GM12892 (cell line): ENCODE results near the gene ATG101.

Experiments
- DNase-seq: peaks from one replicate; pipeline ENCODE4 v3.0.0; 2011; ENCODE audit not compliant: insufficient read length
- FAIRE-seq: peaks from 2 replicates; lab custom pipeline; 2011; peaks lifted over from hg19 to GRCh38; lab: Jason Lieb, UNC
- POLR2A ChIP-seq: IDR thresholded peaks from 2 replicates; pipeline ENCODE4 v1.6.1; 2011; ENCODE audit warnings: low read depth, low read length, control low read depth
- POLR2AphosphoS5 ChIP-seq: IDR thresholded peaks from 2 replicates; pipeline ENCODE4 v1.6.1; 2011; ENCODE audit warnings: low read depth, low read length, control low read depth
- TAF1 ChIP-seq: IDR thresholded peaks from 2 replicates; pipeline ENCODE4 v1.6.1; 2011; ENCODE audit warnings: low read depth, mild to moderate bottlenecking, control low read depth, low read length, borderline replicate concordance

The ATG101 gene

DNA sequence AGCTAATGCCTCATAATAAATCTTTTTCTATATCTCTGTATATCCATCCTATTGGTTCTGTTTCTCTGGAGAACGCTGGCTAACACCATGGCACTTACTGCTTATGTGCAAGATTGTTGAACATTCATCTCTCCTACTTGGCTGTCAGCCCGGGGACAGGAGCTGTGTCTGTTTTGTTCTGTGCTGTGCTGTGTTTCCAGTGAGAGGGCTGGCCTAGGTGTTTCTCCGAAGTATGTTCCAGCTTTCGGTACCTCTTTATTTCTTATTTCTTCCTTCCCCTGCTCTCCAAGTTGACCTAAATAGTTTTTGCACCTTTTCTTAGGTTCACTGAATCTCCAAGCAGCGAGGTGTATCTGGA, 37.4 kb upstream of the ATG101 start:
- FAIRE-seq, result no peak
- TF ChIP-seq TAF1 (no peak), POLR2A (no peak), POLR2AphosphoS5 (no peak)
- DNase-seq, result no peak

DNA sequence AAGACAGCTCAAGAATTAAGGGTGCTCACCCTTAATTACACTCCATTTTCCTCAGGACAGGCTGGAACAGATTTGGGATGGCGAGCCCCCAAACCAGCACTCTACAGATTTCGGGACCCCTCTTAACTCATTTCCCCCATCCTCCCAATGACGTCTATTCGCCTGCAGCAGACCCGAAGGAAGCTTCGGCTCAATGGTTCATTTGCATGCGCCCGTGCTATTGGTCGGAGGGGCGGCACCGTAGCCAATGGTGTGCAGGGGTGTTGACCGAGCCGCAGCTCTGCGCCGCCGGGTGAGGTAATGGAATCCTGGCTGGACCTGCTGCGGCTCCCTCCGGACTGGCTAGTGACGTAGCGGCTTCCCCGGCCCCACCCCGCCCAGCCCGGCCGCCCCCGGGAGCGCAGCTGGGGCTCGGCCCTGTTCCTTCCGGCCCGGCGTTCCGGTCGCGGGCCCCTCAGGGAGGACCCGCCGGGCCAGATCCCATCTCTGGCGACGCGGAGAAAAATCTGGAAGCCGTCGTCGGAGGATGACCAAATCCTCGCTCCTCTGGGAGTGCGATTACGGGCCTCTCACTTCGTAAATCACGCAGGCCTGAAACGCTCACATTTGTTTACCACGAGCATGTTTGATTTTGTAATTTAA, 36.9 kb upstream of the ATG101 start:
- FAIRE-seq (peak; percentile 94), DNase-seq (peak; percentile 97)
- TF ChIP-seq POLR2A (0 out of 2 replicates have a peak, but pooled peaks have one; percentile 26), POLR2AphosphoS5 (no peak)

DNA sequence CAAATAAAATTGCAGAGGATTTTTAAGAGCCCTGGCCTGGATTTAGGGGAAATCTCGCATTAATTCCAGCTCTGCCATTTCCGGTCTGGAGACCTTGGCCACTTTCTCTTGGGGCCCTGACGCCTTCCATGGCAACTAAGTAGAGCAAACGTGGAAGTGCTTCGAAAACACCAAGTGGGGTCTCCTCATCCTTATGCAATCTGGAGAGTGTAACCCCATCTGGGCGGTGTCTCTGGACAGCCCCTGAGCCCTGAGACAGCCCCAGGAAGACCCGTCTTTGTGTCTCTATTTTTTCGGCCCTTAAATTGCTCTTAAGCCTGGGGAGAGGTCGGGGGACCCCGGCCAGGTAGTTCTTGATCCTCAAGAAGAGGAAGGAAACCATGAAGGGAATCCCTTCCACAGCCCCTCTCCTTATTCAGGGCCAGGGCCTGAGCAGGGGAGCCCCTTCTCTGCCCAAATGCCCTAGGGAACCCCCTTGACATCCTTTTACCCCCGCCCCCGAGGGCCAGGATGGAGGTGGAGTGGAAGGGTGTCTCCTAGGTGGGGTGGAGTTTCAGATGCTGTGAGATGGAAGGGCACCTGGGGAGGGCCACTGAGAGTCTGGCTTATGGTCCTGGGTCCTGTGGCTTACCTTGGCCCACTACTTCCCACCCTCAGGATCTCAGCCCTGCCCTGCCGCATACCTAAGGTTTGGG, 36.2 kb upstream of the ATG101 start:
- no peak for FAIRE-seq
- no peak for DNase-seq
- no peak for TF ChIP-seq POLR2A
- TF ChIP-seq POLR2AphosphoS5, result no peak
- no peak for TF ChIP-seq TAF1

DNA sequence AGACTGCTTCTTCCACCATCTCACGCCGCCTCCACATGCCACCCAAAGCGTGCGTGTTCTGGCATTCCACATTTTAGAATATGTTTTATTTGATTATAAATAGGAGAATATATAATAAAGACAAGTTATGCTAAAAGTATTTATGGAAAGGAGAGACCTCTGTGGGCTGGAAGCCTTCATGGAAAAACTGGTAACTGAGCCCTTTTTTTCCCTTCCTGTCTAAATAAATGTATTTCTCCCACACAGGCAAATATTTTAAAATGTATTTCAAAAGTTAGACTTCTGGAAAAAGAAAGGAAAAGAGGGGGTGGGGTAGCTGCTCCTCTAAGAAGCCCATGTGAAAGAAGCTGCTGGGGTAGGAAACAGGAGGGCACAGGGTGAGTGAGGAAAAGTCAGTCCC, 34.6 kb upstream of the ATG101 start:
- FAIRE-seq (no peak), DNase-seq (no peak)
- TF ChIP-seq TAF1 (no peak), POLR2AphosphoS5 (no peak), POLR2A (no peak)

DNA sequence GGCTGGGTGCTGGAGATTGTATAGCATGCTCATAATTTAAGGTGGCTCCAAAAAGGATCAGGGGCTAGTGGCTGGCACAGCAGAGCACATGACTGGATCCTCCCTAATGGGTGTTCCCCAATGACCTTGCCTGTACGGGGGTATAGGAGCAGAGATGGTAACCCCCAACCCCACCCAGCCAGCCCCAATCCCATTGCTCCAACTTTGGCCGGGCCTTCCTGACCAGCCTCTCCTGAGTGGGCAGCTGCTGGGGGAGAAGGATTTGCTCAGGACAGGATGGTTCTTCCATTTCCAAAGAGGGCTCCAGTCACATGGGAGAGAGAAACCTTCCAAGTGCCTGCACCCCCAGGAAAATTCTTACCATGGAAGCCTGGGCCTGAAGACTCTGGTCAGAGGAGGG, 33.9 kb upstream of the ATG101 start:
- FAIRE-seq (no peak), DNase-seq (no peak)
- TF ChIP-seq POLR2AphosphoS5 (no peak), TAF1 (no peak), POLR2A (no peak)

DNA sequence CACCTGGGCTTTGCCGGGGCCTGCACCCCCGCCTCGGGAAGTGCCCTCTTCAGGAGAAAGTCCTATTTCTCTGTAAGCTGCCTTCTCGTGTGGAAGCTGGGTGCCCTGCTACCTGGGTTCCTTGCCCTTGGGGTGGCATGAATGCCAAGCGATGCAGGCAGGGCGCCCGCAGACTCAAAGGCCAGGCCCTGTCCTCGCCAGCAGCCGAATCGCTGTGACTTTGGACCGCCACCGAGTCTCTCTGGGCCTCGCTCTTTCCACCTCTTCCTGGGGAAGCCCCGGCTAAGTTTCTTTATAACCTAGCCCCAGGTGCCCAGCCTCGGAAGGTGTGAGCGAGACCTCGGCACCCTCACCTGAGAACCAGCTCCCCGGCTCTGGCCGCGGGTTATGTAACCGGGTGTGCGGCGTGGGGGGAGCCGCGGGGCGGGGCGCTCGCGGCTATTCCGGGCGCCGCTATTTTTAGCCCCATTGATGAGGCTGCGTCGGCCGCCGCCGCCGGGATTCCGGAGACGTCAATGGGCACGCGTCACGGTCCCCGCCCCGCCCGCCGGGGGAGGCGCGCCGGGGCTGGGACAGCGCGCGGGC, 33.1 kb upstream of the ATG101 start:
- no peak for TF ChIP-seq POLR2A
- TF ChIP-seq POLR2AphosphoS5, result no peak
- TF ChIP-seq TAF1, result no peak
- FAIRE-seq (peak; percentile 58), DNase-seq (peak; percentile 54)

DNA sequence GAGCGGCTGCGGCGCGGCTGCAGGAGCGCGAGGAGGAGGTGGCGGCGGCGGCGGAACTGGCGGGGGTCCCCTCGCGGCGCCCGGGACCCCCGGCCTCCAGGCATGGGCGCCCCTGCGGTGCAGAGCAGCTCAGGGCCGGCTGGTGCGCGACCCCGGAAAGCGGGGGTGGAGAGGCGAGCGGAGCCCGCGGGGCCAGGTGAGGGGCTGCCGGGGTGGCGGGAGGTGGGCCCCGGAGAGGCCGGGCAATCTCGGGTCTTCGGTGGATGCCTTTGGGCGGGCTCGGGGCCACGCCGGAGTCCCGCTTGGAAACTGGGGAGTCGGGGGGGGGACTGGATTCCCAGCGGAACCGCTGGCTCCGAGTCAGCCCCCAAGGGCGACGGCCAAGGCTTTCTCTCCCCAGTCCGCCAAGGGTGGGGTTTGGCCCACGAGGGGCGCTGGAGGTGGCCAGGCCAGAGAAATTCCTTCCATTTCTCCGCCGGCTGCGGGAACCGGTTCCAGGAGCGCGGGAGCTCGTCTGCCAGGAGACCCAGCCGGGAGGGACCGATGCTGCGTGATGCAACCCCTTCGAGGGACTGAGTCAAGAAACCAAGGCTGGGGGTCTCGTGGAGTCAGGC, 32.4 kb upstream of the ATG101 start:
- FAIRE-seq (no peak), DNase-seq (no peak)
- TF ChIP-seq POLR2AphosphoS5 (no peak), TAF1 (no peak), POLR2A (no peak)

DNA sequence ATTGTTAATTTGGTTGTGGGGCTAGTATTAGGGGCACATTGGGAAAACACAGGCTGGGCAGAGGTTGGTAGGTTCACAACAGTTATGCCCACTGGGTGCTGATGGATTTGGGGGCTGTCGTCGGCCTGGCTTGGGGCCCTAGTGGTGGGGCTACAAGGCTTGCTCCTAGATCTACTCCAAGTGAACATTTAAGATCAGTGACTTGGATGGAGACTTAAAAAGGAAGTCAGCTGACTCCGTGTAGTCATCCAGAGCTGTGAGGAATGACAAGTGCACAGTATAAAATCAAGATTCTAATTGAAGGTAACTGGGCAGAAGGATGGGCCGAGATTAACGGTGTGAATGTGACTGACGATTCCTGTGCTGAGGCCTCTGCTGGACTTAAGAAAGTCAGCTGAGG, 31.3 kb upstream of the ATG101 start:
- no peak for FAIRE-seq
- no peak for DNase-seq
- TF ChIP-seq POLR2A (no peak), TAF1 (no peak), POLR2AphosphoS5 (no peak)

DNA sequence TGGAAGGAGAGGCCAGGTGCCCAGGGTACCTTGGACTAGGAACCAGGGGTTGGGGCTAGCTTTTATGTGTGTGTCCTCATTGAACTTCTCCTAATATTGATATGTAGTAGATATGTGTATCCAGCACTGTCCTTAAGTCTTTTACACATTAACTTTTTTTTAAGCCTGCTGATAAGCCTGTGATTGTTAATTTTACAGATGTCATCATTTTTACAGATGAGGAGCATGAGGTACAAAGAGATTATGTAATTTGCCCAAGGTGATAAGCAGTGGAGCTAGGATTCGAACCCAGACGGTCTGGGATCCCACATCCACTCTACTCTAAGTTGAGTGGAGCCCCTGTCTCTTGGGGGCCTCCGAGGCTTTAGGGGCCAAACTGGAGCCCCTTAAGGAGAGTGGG, 28.7 kb upstream of the ATG101 start:
- no peak for TF ChIP-seq TAF1
- no peak for TF ChIP-seq POLR2AphosphoS5
- no peak for TF ChIP-seq POLR2A
- FAIRE-seq (no peak), DNase-seq (no peak)

DNA sequence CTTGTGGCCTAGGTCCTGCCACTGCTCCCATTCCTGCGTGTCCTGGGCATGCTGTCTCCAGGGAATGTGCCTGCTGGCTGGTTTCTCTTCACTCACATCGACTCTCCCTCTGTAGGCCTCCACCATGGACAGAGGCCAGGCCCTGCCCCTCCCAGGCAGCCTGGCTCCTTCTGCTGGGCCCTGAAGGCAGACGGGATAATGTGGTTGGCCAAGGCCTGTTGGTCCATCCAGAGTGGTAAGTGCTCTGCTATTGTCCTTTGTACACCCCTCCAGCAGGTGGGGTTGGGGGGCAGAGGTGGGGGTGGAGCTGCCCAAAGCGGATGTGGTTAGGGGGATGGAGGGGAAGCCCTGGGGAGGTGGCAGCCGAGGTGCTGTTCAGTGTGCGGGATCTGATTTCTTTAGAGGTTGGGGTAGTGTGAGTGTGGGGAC, 28.1 kb upstream of the ATG101 start:
- no peak for TF ChIP-seq POLR2AphosphoS5
- TF ChIP-seq POLR2A, result no peak
- TF ChIP-seq TAF1, result no peak
- FAIRE-seq (no peak), DNase-seq (no peak)

DNA sequence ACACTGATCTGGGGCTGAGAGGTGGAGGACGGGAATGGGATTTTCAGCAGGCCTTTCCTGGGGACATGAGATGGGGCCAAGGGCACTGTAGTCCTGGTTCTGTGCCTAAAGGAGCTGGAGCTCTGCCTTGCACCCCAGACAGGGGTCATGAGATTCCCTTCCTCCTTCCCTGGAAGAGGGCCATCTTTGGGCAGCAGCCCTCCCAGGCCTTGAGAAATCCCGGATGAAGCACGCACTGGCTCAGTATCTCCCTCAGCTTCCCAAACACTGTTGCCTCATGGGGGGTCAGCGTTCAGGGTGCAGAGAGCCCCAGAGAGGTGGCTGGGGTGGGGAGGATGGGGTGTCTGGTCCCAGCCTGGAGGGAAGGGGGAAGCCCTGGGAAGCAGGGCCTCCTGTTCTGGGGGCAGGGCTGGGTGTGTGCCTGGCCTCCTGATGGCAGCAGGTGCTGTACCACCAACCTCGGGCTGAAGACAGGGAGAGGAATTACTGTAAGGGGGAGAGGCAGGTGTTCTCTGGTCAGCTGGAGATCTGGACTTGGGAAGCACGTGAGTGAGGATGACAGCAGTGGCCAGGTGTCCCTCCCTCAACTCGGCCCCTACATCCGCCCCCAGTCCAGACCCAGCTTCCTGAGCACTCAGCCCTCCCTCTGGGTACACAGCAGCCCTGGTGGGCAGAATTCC, 26.9 kb upstream of the ATG101 start:
- no peak for TF ChIP-seq POLR2AphosphoS5
- TF ChIP-seq TAF1, result no peak
- no peak for TF ChIP-seq POLR2A
- DNase-seq (no peak), FAIRE-seq (no peak)
